Stomach (tissue), 9 donors: ENCODE data around the gene PDLIM3. TPM values are rescaled to one million over a fixed set of nuclear protein-coding genes. Genes with fewer than 3 reads are reported as not detected.

Source experiments
- DNase-seq, 2 donors: peaks; one replicate each; pipeline versions ENCODE4 v3.0.0 to v3.0.0-alpha.2; 2013 to 2019
- H3K27ac ChIP-seq, 5 donors: fragments of 200-600 bp in 4 of 5; sonication (generic) in 4 of 5; one replicate each; pipeline ENCODE4 v1.5.1; 2013 to 2019; ENCODE audit warnings: mild to moderate bottlenecking in 1 of 5, moderate library complexity in 1 of 5
- H3K27me3 ChIP-seq, 3 donors: fragments of 200-600 bp; sonication (generic); one replicate each; pipeline ENCODE4 v1.5.1; 2017 to 2019; ENCODE audit warnings: mixed run types in 1 of 3
- H3K36me3 ChIP-seq, 4 donors: fragments of 200-600 bp; sonication (generic); 1 replicate in 3 of 4; 2 replicates in 1 of 4; pipeline ENCODE4 v1.5.1; 2016 to 2019
- H3K4me1 ChIP-seq, 4 donors: fragments of 200-600 bp; sonication (generic); one replicate each; pipeline ENCODE4 v1.5.1; 2016 to 2019
- H3K4me3 ChIP-seq, 4 donors: fragments of 200-600 bp; sonication (generic) in 3 of 4; one replicate each; pipeline ENCODE4 v1.5.1; 2016 to 2019; ENCODE audit warnings: mild to moderate bottlenecking in 1 of 4
- H3K9me3 ChIP-seq, 4 donors: fragments of 200-600 bp; sonication (generic); one replicate each; pipeline ENCODE4 v1.5.1; 2016 to 2019
- CTCF ChIP-seq, 7 experiments: fragments of 450-650 bp in 4 of 7; fragments of 200-600 bp in 3 of 7; sonication (generic) in 3 of 7; IDR thresholded peaks; one replicate each; pipeline ENCODE4 v1.5.1; 2016 to 2019; ENCODE audit warnings: antibody characterized with exemption in 7 of 7, control low read depth in 2 of 7, mild to moderate bottlenecking in 1 of 7
- EP300 ChIP-seq: sonication (generic); formaldehyde crosslinking; IDR thresholded peaks from one replicate; pipeline ENCODE4 v1.6.1; 2017; ENCODE audit warnings: antibody characterized with exemption
- POLR2A ChIP-seq, 4 donors: fragments of 450-650 bp; IDR thresholded peaks; one replicate each; pipeline ENCODE4 v1.6.1; 2016; ENCODE audit warnings: antibody characterized with exemption in 4 of 4, control low read depth in 2 of 4, mild to moderate bottlenecking in 1 of 4, moderate library complexity in 1 of 4
- POLR2AphosphoS5 ChIP-seq, 3 donors: sonication (generic); formaldehyde crosslinking; IDR thresholded peaks; one replicate each; pipeline ENCODE4 v1.6.1; 2016; ENCODE audit warnings: antibody characterized with exemption in 3 of 3
- WGBS, 5 donors: extraction: QIAGEN DNeasy Blood & Tissue Kit in 3 of 5; methylation state at CpG; one replicate each; pipeline versions ENCODE4 v1.1.5 to v1.1.7; 2013 to 2018; 5-methylcytosine and 5-hydroxymethylcytosine counted together
- intact Hi-C: fragments of 100-400 bp; cut with DNase I; formaldehyde crosslinking; loops from one replicate; pipeline ENCODE4 v1.15.1; 2023; ENCODE audit warnings: low total_unique reads
- polyA plus RNA-seq, 3 donors: library from polyadenylated mRNA; stranded (reverse); fragments of 200-250 nt; gene quantifications; one replicate each; pipeline ENCODE4 v1.2.3, GENCODE V29; 2013
- total RNA-seq, 5 donors: library from RNA; depleted of rRNA; stranded (reverse); fragments of >200 nt; gene quantifications; one replicate each; pipeline versions ENCODE4 v1.1.0 to v1.2.3, GENCODE V29; 2014 to 2016
- donor health status: healthy with polysubstance abuse.
- donor health status: Bipolar disorder and iron deficiency.
- donor health status: healthy.

Gene PDLIM3
- total and polyA plus RNA-seq, 8 donors: 73.9 to 755 (median 108) TPM

GRCh38 chr4:185566425-185566824 lies 31.1 kb upstream of the PDLIM3 start:
- no peak for TF ChIP-seq CTCF (IDR thresholded peaks at IDR 0.05)
- TF ChIP-seq POLR2AphosphoS5 (IDR thresholded peaks at IDR 0.05): no peak
- TF ChIP-seq POLR2A (IDR thresholded peaks at IDR 0.05): no peak
- TF ChIP-seq EP300: no peak
- Histone ChIP-seq H3K4me3 (no peak overlapping the region), H3K36me3 (no peaks in the 10 kb centered on the region), H3K9me3 (peaks cover 0 to 5% (median 0%) of the 10 kb centered on the region in 4 donors), H3K27me3 (no peaks in the 10 kb centered on the region), H3K27ac (peak overlapping the region; percentile 32 to 87 (median 78)), H3K4me1 (peaks cover 0 to 25% (median 8%) of the 10 kb centered on the region in 4 donors)
- DNase-seq: no peak
- 44 to 62% (median 50%) methylated on average over 8 of the region's 8 CpGs for WGBS, 5 donors
- intact Hi-C loops: no loop called here

- no peak for TF ChIP-seq POLR2AphosphoS5 (IDR thresholded peaks at IDR 0.05)
- no peak for TF ChIP-seq CTCF (IDR thresholded peaks at IDR 0.05)
- no peak for TF ChIP-seq EP300
- no peak for TF ChIP-seq POLR2A (IDR thresholded peaks at IDR 0.05)
- peaks cover 0 to 25% (median 8%) of the 10 kb centered on the region in 4 donors for H3K4me1 ChIP-seq
- peaks cover 0 to 5% (median 0%) of the 10 kb centered on the region in 4 donors for H3K9me3 ChIP-seq
- H3K27me3 ChIP-seq: no peaks in the 10 kb centered on the region
- no peaks in the 10 kb centered on the region for H3K36me3 ChIP-seq
- DNase-seq: no peak
- H3K27ac ChIP-seq: peak overlapping the region in 4 of 5 donors; percentile 76 to 87 (median 79)
- no peak overlapping the region for H3K4me3 ChIP-seq
- 71 to 81% (median 73%) methylated on average over 3 of the region's 3 CpGs for WGBS, 5 donors
- intact Hi-C loops: no loop called here
Measured at GRCh38 chr4:185565696-185566095, 30.4 kb upstream of the PDLIM3 start.

- TF ChIP-seq EP300 (no peak), POLR2A (IDR thresholded peaks at IDR 0.05) (no peak), POLR2AphosphoS5 (IDR thresholded peaks at IDR 0.05) (no peak), CTCF (IDR thresholded peaks at IDR 0.05) (no peak)
Measured at GRCh38 chr4:185564349-185564748, 29.0 kb upstream of the PDLIM3 start.

GRCh38 chr4:185562531-185562930 lies 27.2 kb upstream of the PDLIM3 start:
- Histone ChIP-seq H3K4me1 (peaks cover 0 to 26% (median 13%) of the 10 kb centered on the region in 4 donors), H3K27ac (peak overlapping the region in 1 of 5 donors; percentile 87), H3K9me3 (peaks cover 0 to 5% (median 0%) of the 10 kb centered on the region in 4 donors), H3K4me3 (no peak overlapping the region), H3K36me3 (no peaks in the 10 kb centered on the region), H3K27me3 (no peaks in the 10 kb centered on the region)
- no peak for TF ChIP-seq CTCF (IDR thresholded peaks at IDR 0.05)
- TF ChIP-seq EP300: no peak
- no peak for TF ChIP-seq POLR2A (IDR thresholded peaks at IDR 0.05)
- no peak for TF ChIP-seq POLR2AphosphoS5 (IDR thresholded peaks at IDR 0.05)
- WGBS, 5 donors: 50 to 66% (median 59%) methylated on average over 3 of the region's 3 CpGs
- DNase-seq: no peak
- intact Hi-C loops: no loop called here

More at GRCh38 chr4:185564349-185564748, 29.0 kb upstream of the PDLIM3 start:
- Histone ChIP-seq H3K4me3 (no peak overlapping the region), H3K27ac (peak overlapping the region in 1 of 5 donors; percentile 87), H3K27me3 (no peaks in the 10 kb centered on the region), H3K36me3 (no peaks in the 10 kb centered on the region), H3K4me1 (peaks cover 0 to 34% (median 18%) of the 10 kb centered on the region in 4 donors), H3K9me3 (peaks cover 0 to 5% (median 0%) of the 10 kb centered on the region in 4 donors)
- DNase-seq: no peak
- WGBS, 5 donors: 75 to 90% (median 86%) methylated on average over 3 of the region's 3 CpGs
- intact Hi-C loops: no loop called here
